Erythroblast (primary cell): ENCODE data around the gene SYNPO2L.

ENCODE experiments used
- GATA1 ChIP-seq: IDR thresholded peaks from 2 replicates; pipeline ENCODE4 v1.6.1; 2011; ENCODE audit warnings: low read depth, mild to moderate bottlenecking, control low read depth, low read length, moderate library complexity
- POLR2A ChIP-seq: IDR thresholded peaks from 2 replicates; pipeline ENCODE4 v1.6.1; 2011; ENCODE audit warnings: mild to moderate bottlenecking, low read length

DNA sequence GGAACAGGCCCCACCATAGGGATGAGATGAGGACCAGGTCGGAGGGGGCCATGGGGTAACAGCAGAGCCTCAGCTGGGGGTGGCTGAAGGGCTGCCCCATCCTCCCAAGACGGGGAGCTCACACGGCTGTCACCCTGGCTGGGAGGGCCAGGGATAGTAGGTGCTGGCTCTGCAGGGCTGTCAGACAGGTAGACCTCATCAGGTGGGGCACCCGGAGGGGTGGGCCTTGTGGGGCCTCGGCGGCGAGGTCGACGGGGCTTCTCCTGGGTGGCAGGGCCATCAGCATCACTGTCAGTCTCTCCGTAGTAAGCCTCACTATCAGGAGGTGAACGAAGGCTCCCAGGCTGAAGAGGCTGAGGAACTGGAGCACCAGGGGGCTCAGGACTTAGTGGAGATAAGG lies 2.6 kb downstream of the SYNPO2L start:
- TF ChIP-seq POLR2A, result no peak
- no peak for TF ChIP-seq GATA1
